Left forelimb (tissue), 1 donor: ENCODE measurements around the gene DBN1.

Source experiments
- DNase-seq: peaks from one replicate; pipeline ENCODE4 v3.0.0-alpha.2; 2018; ENCODE audit warnings: low spot score

DBN1 gene

DNA sequence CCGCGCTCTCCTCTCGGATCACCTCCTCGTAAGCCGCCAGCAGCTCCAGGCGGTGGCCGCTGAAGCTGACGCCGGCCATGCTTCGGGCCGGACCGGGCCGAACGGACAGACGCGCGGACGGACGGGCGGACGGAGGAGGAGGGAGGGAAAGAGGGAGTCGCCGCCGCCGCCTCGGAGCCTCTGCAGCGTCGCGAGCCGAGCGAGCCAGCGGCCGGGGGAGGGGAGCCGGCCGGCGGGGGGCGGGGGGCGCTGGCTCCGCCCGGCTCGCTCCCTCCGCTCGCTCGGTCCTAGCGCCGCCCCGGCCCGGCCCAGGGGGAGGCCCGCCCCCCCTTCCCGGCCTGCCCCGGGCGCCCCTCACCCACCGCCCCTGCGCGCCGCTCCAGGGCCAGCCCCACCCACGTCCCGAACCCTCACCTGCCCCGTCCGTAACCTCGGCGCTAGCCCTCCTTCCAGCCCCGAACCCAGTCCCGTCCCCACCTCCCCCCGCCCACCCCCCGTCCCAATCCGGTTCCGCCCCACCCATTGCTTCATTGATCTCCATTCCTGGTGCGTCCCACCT is at the start of gene DBN1:
TSS of gene DBN1 (minus strand) at position 192 of the 559 bp plus-strand sequence. CDS start at position 79, 113 bp downstream.
- DNase-seq, result peak; percentile 82

DNA sequence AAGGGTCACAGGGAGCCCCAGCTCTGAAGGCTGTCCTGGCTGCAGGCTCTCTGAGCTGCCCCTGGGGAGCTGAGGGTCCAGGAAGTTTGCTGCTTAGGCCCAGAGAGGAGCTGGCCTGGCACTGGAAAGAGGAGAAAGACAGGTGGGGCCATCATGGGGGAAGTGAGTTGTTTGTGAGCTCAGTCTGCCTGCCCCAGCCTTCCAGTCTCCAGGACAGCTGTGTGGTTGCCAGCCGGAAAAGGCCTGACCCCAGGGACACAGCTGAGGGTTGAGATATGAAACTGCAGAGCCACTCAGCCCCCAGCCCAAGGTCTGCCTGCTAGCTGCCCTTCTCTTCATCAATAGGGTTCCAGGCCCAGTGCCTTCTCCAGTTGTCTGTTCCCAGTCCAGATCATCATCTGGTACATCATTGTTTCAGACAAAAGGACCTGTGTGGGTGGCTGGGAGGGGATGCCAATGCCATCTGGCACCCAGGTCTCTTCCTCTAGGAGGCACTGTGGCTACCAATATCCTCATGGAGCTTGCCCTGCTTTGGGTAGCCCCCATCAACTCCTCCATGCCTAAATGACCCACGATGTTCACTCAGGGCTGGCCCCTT is 47.6 kb upstream of the DBN1 start:
- no peak for DNase-seq

- no peak for DNase-seq
Measured at GRCh38 chr5:177520271-177520670, 46.8 kb upstream of the DBN1 start.

DNA sequence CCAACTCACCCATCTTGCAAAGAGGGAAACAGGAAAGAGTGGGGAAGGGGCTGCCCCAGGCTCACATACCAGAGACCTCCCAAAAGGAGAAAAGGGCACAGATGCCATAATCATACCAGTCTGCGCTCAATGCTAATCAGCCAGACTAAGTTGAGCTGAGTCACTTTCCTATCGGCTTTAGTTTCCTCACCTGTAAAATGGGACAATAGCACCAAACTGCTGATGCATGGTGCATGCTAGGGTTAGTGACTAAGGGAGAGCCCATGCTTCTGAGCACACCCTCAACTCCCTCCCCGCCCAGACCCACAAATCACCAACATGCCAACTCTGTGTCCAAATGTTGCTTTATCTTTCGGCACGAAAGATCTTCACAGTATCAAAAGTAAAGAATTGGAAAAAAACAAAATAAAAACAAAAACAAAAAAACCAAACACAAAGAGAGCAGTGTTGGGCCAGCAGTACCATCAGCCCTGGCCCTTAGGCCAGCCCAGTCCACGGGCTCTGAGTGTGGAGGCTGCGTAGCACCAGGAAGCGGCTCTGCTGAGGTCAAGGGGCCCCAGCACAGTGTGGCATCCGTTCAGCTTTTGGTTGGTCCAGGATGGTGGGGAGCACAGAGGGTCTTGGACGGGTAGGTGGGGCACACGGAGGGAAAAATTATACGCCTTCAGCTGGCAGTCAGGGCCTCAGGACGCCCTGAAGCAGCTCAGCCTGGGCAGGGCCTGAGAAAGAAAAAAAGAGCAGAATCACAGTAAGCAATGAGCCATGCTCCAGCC is 46.2 kb upstream of the DBN1 start:
- no peak for DNase-seq

DNA sequence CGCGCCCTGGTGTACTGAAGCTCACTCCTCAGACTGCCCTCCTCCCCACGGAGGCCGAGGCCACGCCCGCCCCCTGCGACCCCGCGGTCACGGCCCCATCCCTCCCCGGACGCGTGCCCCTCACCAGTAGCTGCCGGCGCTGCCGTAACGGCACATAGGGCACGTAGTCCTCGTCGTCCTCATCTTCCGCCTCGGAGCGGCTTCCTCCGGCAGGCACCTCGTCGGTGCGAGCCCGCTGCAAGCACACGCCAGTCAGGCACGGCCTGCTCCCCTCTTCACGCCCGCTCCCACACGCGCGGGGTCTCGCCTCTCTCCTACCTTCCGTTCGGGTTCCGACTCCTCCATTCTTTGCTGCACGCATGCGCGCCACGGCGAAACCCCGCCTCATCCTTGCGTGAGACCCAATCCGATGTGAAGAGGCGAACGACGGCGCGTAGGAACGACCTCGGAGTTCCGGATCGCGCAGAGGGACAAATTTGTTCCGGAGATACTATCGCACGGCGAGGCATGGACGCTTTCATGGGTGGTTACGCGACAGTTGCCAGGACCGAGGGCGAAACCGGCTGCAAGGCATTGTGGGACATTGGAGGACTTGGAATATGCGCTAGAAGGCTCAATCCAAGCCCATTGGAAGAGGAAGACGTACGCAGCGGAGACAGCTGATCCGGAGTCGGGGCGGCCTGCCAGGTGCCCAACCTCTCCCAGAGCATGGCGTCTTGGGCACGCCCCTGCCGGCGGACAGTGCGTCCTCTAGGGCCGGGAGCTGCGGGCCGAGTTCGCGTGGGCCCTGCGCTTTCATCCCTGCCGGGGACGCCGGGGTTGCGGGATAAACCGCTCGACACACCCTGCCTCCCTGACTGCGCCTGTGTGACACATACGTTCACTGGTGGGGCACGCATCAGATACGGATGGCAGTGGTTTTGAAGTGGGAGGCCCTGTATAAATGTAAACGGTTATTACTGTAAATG is 43.5 kb upstream of the DBN1 start, which contains the start of gene DDX41:
TSS of gene DDX41 (minus strand) at position 361 of the 968 bp plus-strand sequence. CDS start at position 345, 16 bp downstream.
- DNase-seq, result peak; percentile 97

DNA sequence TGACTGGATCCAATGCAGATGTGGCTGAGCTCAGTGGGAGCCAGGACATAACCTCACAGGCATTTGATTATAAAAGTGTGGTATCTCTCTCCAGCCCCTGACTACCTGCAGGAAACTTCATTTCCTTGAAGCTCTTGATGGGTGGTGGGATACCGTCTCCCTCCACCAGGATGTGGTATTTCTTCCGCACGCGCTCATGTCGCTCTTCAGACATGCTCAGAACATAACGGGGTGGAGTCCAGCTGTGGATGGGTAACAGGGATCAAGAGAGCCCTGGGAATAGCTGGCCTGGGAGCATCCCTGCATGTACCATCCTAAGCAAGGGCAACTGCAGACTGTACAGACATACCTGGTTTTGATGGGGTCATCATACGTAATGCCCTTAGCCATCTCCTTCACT is 42.1 kb upstream of the DBN1 start:
- no peak for DNase-seq

GRCh38 chr5:177514541-177514940 is 41.1 kb upstream of the DBN1 start:
- no peak for DNase-seq

DNA sequence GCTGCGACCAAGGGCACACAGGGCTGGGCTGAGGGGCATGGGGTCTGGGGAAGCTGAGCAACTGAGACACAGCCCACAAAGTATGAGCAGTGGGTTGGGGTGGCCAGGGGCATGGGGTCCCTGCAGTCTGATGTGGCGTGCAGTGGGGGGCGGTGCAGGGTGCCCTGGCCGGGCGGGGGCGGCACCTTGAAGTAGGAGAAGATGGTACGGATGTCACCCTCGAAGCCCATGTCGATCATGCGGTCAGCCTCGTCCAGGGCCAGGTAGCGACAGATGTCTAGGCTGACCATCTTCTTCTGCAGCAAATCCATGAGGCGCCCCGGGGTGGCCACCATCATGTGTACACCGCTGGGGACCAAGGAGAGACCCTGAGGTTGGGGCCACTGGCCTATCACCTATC is 40.1 kb upstream of the DBN1 start:
- no peak for DNase-seq

GRCh38 chr5:177512736-177513380 is 39.4 kb upstream of the DBN1 start:
- no peak for DNase-seq

- no peak for DNase-seq
Measured at GRCh38 chr5:177511796-177512675, 38.6 kb upstream of the DBN1 start.

- no peak for DNase-seq
Measured at GRCh38 chr5:177511181-177511580, 37.7 kb upstream of the DBN1 start.

GRCh38 chr5:177510567-177511053 is 37.2 kb upstream of the DBN1 start:
- DNase-seq, result no peak

DNA sequence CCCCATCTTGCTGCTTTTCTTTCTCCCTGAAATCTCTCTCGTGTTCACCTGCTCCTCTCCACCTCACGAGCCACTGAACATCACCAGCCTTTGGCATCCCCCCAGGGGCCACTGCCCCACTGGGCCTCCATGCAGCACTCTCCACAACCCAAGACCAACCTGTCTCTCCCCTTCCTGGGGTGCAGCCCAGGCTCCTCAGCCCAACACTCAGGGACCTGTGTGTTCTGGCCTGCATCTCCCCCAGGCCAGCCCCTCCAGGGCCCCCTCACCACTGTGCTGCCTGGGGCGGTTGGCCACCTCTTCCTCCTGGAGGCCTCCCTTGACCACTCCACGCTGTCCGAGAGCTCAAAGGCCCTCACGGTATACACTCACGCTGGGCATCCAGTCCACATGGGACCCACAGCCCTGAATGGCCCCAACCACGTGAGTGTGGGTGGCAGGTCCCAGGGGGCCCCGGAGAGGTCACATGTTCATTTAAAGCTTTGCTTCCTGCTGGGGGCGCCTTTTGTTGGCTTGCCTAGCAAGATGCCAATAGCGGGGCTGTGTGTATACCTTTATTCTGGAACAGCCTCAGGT is 36.6 kb upstream of the DBN1 start:
- no peak for DNase-seq

DNA sequence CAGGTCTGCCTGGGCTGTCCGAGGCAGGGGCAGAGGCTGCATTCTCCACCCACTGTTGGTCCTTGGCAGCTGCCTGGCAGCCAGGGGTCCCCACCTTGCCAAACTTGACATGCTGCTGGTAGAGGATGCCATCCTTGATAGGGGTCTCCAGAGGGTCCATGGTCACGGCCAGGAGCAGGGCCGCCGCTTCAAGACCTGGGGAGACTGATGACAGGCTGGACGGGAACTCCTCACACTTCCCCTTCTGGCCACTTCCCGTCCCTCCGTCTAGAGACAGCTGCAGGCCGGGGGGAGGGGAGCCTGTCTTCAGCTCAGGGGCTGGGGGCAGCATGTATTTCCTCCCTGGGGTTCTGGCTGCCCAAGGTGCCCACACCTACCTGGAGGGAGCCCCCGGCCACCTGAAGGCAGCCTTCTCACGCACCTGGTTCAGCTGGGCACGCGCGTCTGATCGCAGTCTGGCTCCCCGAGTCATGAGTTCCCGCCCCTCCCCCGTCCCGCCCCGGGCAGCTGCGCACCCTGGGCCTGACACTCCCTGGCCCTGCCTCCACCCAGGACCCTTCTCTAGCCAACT is 36.0 kb upstream of the DBN1 start, which contains the start of gene DOK3:
TSS of gene DOK3 (minus strand) at position 446 of the 571 bp plus-strand sequence. CDS start at position 160, 286 bp downstream.
- no peak for DNase-seq

GRCh38 chr5:177508837-177509236 is 35.4 kb upstream of the DBN1 start:
- DNase-seq, result no peak

DNA sequence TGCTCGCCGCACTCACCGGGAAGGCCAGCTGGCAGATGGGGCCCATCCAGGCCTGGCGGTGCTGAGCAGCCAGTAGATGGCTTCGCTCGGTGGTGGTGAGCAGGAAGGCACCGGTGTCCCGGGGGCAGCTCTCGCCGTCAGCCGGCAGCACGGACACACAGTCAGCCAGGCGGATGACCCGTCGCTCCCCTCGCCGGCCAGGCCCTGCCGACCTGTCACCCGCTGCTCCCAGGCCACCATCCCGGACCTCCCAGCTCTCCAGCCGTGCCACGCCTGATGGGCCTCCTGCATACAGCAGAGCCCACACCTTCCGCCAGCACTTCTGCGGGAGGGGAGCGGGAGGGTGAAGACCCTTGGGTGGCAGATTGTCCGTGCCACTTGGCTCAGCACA is 34.8 kb upstream of the DBN1 start:
- DNase-seq, result no peak

DNA sequence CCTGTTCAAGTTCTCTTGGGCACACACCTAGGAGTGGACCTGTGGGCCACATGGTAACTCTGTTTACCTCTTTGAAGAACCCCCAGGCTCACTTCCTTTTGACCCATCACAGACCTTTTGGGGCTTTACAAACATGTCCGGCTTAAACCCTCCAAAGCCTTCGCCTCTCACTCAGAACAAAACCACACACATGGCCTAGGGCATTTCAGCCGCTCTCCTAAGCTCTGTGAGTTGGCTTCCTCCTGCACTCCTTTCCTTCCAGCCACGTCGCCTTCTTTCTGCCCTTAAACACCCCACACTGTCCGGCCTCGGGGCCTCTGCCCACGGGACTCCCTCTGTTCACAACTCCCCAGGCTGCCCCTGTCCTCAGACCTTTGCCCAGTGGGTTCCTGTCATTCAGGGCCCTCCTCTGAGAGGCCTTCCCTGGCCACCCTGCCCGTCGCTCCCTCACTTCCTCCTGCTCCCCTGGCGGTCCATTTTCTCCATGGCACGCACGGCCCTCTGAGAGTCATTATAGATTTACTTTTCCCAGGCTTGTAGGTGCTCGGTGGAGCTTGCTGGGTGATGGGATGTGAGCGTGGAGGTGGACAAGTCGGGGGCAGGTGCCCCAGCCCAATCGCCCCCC is 34.3 kb upstream of the DBN1 start:
- no peak for DNase-seq

- no peak for DNase-seq
Measured at GRCh38 chr5:177507165-177507564, 33.7 kb upstream of the DBN1 start.

- no peak for DNase-seq
Measured at GRCh38 chr5:177505075-177505474, 31.6 kb upstream of the DBN1 start.
